GM12801 (cell line): ENCODE results near the gene ANKRD33.

ENCODE experiments used
- CTCF ChIP-seq: IDR thresholded peaks from one replicate; pipeline ENCODE4 v1.5.1; 2011; ENCODE audit warnings: control low read depth; ENCODE audit not compliant: insufficient read length; ENCODE audit errors: extremely low read depth

ANKRD33 gene

GRCh38 chr12:51863933-51864832 lies 23.7 kb upstream of the ANKRD33 start:
- TF ChIP-seq CTCF = no peak

- TF ChIP-seq CTCF = no peak
These were observed 22.9 kb upstream of the ANKRD33 start for GRCh38 chr12:51864833-51865670.

DNA sequence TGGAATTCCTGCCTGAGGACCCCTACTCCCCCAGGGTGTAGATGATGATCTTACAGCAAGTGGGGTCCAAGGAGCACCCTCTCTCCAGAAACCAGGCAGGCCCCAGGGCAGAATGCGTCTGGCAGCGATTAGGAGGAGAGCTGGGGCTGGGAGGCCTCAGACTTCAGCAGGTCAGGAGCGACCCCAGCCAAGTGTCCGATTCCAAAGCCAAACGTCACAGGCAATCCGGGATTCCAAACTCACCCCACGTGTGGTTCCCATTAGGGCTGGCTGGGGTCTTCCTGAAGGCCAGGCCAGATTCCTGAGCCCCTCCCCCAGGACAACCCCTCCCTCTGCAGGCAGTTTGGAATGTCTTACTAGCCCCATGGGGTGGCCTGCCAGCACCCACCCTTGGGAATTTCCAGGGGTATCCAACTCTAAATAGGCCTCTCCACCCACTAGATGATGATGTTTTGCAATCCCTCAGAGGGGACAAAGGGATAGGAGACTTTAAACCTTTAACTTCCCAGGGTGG lies 22.1 kb upstream of the ANKRD33 start:
- no peak for TF ChIP-seq CTCF

DNA sequence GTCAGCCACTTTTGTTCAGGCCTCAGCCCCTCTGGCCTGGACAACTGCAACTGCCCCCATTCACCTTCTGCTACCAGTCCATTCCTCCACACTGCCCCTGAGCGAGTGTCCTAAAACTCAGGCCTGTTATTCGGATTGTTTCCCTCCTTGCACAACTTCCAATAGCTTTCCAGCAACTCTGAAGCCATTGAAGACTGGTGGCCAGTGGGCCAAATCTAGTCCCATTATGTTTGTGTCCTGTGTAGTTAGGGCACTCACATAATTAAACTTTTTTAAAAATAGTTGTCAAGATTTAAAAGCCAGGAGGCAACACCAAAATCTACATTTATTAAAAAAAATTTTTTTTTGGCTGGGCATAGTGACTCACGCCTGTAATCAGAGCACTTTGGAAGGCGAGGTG lies 21.6 kb upstream of the ANKRD33 start:
- TF ChIP-seq CTCF = no peak

GRCh38 chr12:51866762-51867161 lies 21.1 kb upstream of the ANKRD33 start:
- no peak for TF ChIP-seq CTCF

GRCh38 chr12:51867371-51867770 lies 20.5 kb upstream of the ANKRD33 start:
- no peak for TF ChIP-seq CTCF

GRCh38 chr12:51867796-51868428 lies 20.0 kb upstream of the ANKRD33 start:
- TF ChIP-seq CTCF = no peak
